Mesendoderm (in vitro differentiated cells): ENCODE measurements around the gene UBLCP1.

Experiments used
- DNase-seq: peaks from one replicate; pipeline ENCODE4 v3.0.0; 2013
- H2AK5ac ChIP-seq: 2 replicates; pipeline ENCODE4 v1.6.1; 2013; ENCODE audit warnings: low read length, inconsistent platforms
- H2BK120ac ChIP-seq: 2 replicates; pipeline ENCODE4 v1.6.1; 2013; ENCODE audit warnings: low read depth, mild to moderate bottlenecking, low read length, moderate library complexity, mixed read lengths
- H2BK15ac ChIP-seq: replicated peaks from 2 replicates; pipeline ENCODE4 v1.6.1; 2013; ENCODE audit warnings: low read depth, mild to moderate bottlenecking, moderate library complexity
- H2BK5ac ChIP-seq: 2 replicates; pipeline ENCODE4 v1.6.1; 2013; ENCODE audit warnings: low read length, inconsistent platforms
- H3K18ac ChIP-seq: 2 replicates; pipeline ENCODE4 v1.6.1; 2013; ENCODE audit warnings: mild to moderate bottlenecking, low read length, mixed read lengths
- H3K23ac ChIP-seq: one replicate; pipeline ENCODE4 v1.6.1; 2013; ENCODE audit warnings: low read length
- H3K27ac ChIP-seq: 2 replicates; pipeline ENCODE4 v1.5.1; 2013; ENCODE audit warnings: low read depth, mild to moderate bottlenecking, inconsistent platforms, low read length, moderate library complexity
- H3K27me3 ChIP-seq: 2 replicates; pipeline ENCODE4 v1.6.1; 2013; ENCODE audit warnings: low read length, control low read depth, mild to moderate bottlenecking, inconsistent platforms; ENCODE audit not compliant: insufficient read depth, poor library complexity
- H3K36me3 ChIP-seq: 2 replicates; pipeline ENCODE4 v1.6.1; 2013; ENCODE audit warnings: low read length, inconsistent platforms; ENCODE audit not compliant: control insufficient read depth, insufficient read depth
- H3K4ac ChIP-seq: one replicate; pipeline ENCODE4 v1.6.1; 2013; ENCODE audit warnings: low read depth, mild to moderate bottlenecking, low read length, moderate library complexity
- H3K4me1 ChIP-seq: 2 replicates; pipeline ENCODE4 v1.6.1; 2013; ENCODE audit warnings: low read depth, low read length, inconsistent platforms; ENCODE audit not compliant: control insufficient read depth
- H3K4me2 ChIP-seq: 2 replicates; pipeline ENCODE4 v1.6.1; 2013; ENCODE audit warnings: low read length
- H3K4me3 ChIP-seq: 2 replicates; pipeline ENCODE4 v1.5.1; 2013; ENCODE audit warnings: mild to moderate bottlenecking, low read length
- H3K56ac ChIP-seq: one replicate; pipeline ENCODE4 v1.6.1; 2013; ENCODE audit warnings: low read length
- H3K79me1 ChIP-seq: 2 replicates; pipeline ENCODE4 v1.6.1; 2013; ENCODE audit warnings: low read length, inconsistent platforms
- H3K79me2 ChIP-seq: 2 replicates; pipeline ENCODE4 v1.6.1; 2013; ENCODE audit warnings: mild to moderate bottlenecking, low read length; ENCODE audit not compliant: control insufficient read depth, insufficient read depth
- H3K9ac ChIP-seq: 2 replicates; pipeline ENCODE4 v1.6.1; 2013; ENCODE audit warnings: low read length, inconsistent platforms
- H4K5ac ChIP-seq: one replicate; pipeline ENCODE4 v1.6.1; 2013; ENCODE audit warnings: low read length
- H4K8ac ChIP-seq: one replicate; pipeline ENCODE4 v1.6.1; 2013; ENCODE audit warnings: low read depth, mild to moderate bottlenecking, control low read depth, low read length, moderate library complexity
- WGBS: extraction: QIAGEN DNeasy Blood & Tissue Kit; methylation state at CpG from one replicate; pipeline ENCODE4 v1.1.7; 2013; ENCODE audit warnings: low lambda C conversion rate, missing lambda C conversion rate; ENCODE audit not compliant: insufficient coverage; ENCODE audit errors: extremely low coverage; 5-methylcytosine and 5-hydroxymethylcytosine counted together

The UBLCP1 gene

GRCh38 chr5:159304961-159305595 is 42.0 kb downstream of the UBLCP1 start:
- no peak overlapping the region for H3K4me3 ChIP-seq
- no peak overlapping the region for H3K18ac ChIP-seq
- no CpG with 5 or more reads among the region's 5 CpGs for WGBS
- no peak overlapping the region for H3K4ac ChIP-seq
- H3K27ac ChIP-seq: no peak overlapping the region
- H3K4me1 ChIP-seq: no peaks in the 10 kb centered on the region
- no peak overlapping the region for H2BK120ac ChIP-seq
- H2BK5ac ChIP-seq: no peak overlapping the region
- no peak overlapping the region for H3K9ac ChIP-seq
- no peaks in the 10 kb centered on the region for H3K36me3 ChIP-seq
- DNase-seq: no peak
- no peaks in the 10 kb centered on the region for H3K79me1 ChIP-seq
- no peak overlapping the region for H4K8ac ChIP-seq
- no peak overlapping the region for H3K23ac ChIP-seq
- no peaks in the 10 kb centered on the region for H3K79me2 ChIP-seq
- H2BK15ac ChIP-seq: no peak overlapping the region
- H3K4me2 ChIP-seq: no peak overlapping the region
- no peaks in the 10 kb centered on the region for H3K27me3 ChIP-seq
- no peak overlapping the region for H4K5ac ChIP-seq
- no peak overlapping the region for H3K56ac ChIP-seq
- no peak overlapping the region for H2AK5ac ChIP-seq

- H3K4ac ChIP-seq: no peak overlapping the region
- H3K4me1 ChIP-seq: no peaks in the 10 kb centered on the region
- no peak overlapping the region for H3K27ac ChIP-seq
- WGBS: no CpG with 5 or more reads among the region's 8 CpGs
- no peak overlapping the region for H3K4me3 ChIP-seq
- H2BK5ac ChIP-seq: no peak overlapping the region
- H3K36me3 ChIP-seq: no peaks in the 10 kb centered on the region
- H3K18ac ChIP-seq: no peak overlapping the region
- no peak for DNase-seq
- no peaks in the 10 kb centered on the region for H3K27me3 ChIP-seq
- no peak overlapping the region for H4K8ac ChIP-seq
- no peaks in the 10 kb centered on the region for H3K79me2 ChIP-seq
- no peak overlapping the region for H4K5ac ChIP-seq
- no peaks in the 10 kb centered on the region for H3K79me1 ChIP-seq
- H3K56ac ChIP-seq: no peak overlapping the region
- no peak overlapping the region for H2BK120ac ChIP-seq
- no peak overlapping the region for H2AK5ac ChIP-seq
- no peak overlapping the region for H3K9ac ChIP-seq
- no peak overlapping the region for H3K23ac ChIP-seq
- no peak overlapping the region for H3K4me2 ChIP-seq
- no peak overlapping the region for H2BK15ac ChIP-seq
Measured at GRCh38 chr5:159309689-159310433, 46.8 kb downstream of the UBLCP1 start.

- no peak overlapping the region for H2BK15ac ChIP-seq
- peak overlapping the region; percentile 17 for H3K4me2 ChIP-seq
- H3K56ac ChIP-seq: peak overlapping the region; percentile 39
- H3K4me1 ChIP-seq: no peaks in the 10 kb centered on the region
- no peak overlapping the region for H4K5ac ChIP-seq
- H3K4ac ChIP-seq: no peak overlapping the region
- H4K8ac ChIP-seq: no peak overlapping the region
- H3K9ac ChIP-seq: peak overlapping the region; percentile 25
- no peaks in the 10 kb centered on the region for H3K27me3 ChIP-seq
- no peak overlapping the region for H3K4me3 ChIP-seq
- no peak overlapping the region for H3K27ac ChIP-seq
- DNase-seq: peak; percentile 53
- no peaks in the 10 kb centered on the region for H3K36me3 ChIP-seq
- no peak overlapping the region for H3K23ac ChIP-seq
- WGBS: no CpG with 5 or more reads among the region's 26 CpGs
- H3K18ac ChIP-seq: no peak overlapping the region
- no peak overlapping the region for H2BK120ac ChIP-seq
- no peaks in the 10 kb centered on the region for H3K79me2 ChIP-seq
- no peak overlapping the region for H2BK5ac ChIP-seq
- no peaks in the 10 kb centered on the region for H3K79me1 ChIP-seq
- H2AK5ac ChIP-seq: no peak overlapping the region
Measured at GRCh38 chr5:159310511-159310910, 47.4 kb downstream of the UBLCP1 start.

- no peak overlapping the region for H2BK120ac ChIP-seq
- no peaks in the 10 kb centered on the region for H3K4me1 ChIP-seq
- H3K23ac ChIP-seq: no peak overlapping the region
- no peak overlapping the region for H3K4me2 ChIP-seq
- no peak overlapping the region for H3K9ac ChIP-seq
- no peak overlapping the region for H2AK5ac ChIP-seq
- no peak overlapping the region for H3K56ac ChIP-seq
- no peak overlapping the region for H3K18ac ChIP-seq
- no peak overlapping the region for H2BK5ac ChIP-seq
- no peak overlapping the region for H4K5ac ChIP-seq
- H3K79me1 ChIP-seq: no peaks in the 10 kb centered on the region
- no peak overlapping the region for H3K4ac ChIP-seq
- no peaks in the 10 kb centered on the region for H3K27me3 ChIP-seq
- H3K79me2 ChIP-seq: no peaks in the 10 kb centered on the region
- H3K4me3 ChIP-seq: no peak overlapping the region
- WGBS: no CpG with 5 or more reads among the region's 7 CpGs
- DNase-seq: no peak
- no peak overlapping the region for H2BK15ac ChIP-seq
- no peak overlapping the region for H4K8ac ChIP-seq
- no peak overlapping the region for H3K27ac ChIP-seq
- H3K36me3 ChIP-seq: no peaks in the 10 kb centered on the region
Measured at GRCh38 chr5:159311063-159311462, 48.0 kb downstream of the UBLCP1 start.

GRCh38 chr5:159313197-159313596 is 50.1 kb downstream of the UBLCP1 start:
- Histone ChIP-seq H3K23ac (no peak overlapping the region), H2BK5ac (no peak overlapping the region), H3K4me3 (no peak overlapping the region), H3K4ac (no peak overlapping the region), H3K36me3 (no peaks in the 10 kb centered on the region), H4K5ac (no peak overlapping the region), H4K8ac (no peak overlapping the region), H3K9ac (no peak overlapping the region), H3K4me1 (no peaks in the 10 kb centered on the region), H3K27ac (no peak overlapping the region), H3K18ac (no peak overlapping the region), H2AK5ac (no peak overlapping the region), H2BK15ac (no peak overlapping the region), H3K56ac (no peak overlapping the region), H2BK120ac (no peak overlapping the region), H3K79me1 (no peaks in the 10 kb centered on the region), H3K27me3 (no peaks in the 10 kb centered on the region), H3K79me2 (no peaks in the 10 kb centered on the region), H3K4me2 (no peak overlapping the region)
- no peak for DNase-seq
- WGBS: no CpG with 5 or more reads among the region's 2 CpGs
